HG03066 (cell line): ENCODE results near the gene NRG2.

Experiments
- ATAC-seq: cut with Tn5 transposase; IDR thresholded peaks from one replicate; pipeline ENCODE4 v1.9.1; 2021; ENCODE audit warnings: low read depth; ENCODE audit not compliant: unreplicated experiment

NRG2 gene

GRCh38 chr5:139804800-139805397 is 238.2 kb downstream of the NRG2 start:
- no peak for ATAC-seq

- no peak for ATAC-seq
Measured at GRCh38 chr5:139803978-139804377, 239.1 kb downstream of the NRG2 start.

- no peak for ATAC-seq
Measured at GRCh38 chr5:139799359-139799758, 243.7 kb downstream of the NRG2 start.

- no peak for ATAC-seq
Measured at GRCh38 chr5:139798883-139799282, 244.2 kb downstream of the NRG2 start.

- ATAC-seq: no peak
Measured at GRCh38 chr5:139797856-139798510, 245.1 kb downstream of the NRG2 start.

GRCh38 chr5:139797335-139797734 is 245.8 kb downstream of the NRG2 start:
- ATAC-seq: no peak
